HepG2 (cell line): ENCODE measurements around the gene DERL2. TPM values are rescaled to one million over a fixed set of nuclear protein-coding genes. Genes with fewer than 3 reads are reported as not detected.
A peak's percentile ranks its signal among the peaks of the same experiment; 100 is the strongest.

ENCODE experiments used
- CC2D1A ChIP-seq: sonication (generic); formaldehyde crosslinking; IDR thresholded peaks from 2 replicates; pipeline ENCODE4 v1.8.1; 2023; ENCODE audit warnings: mild to moderate bottlenecking, missing genetic modification reagents
- CREB1 ChIP-seq, 2 experiments: fragments of 450-650 bp in 1 of 2; IDR thresholded peaks; 2 replicates each; pipeline ENCODE4 v1.6.1; 2016 to 2017; ENCODE audit warnings: control low read depth in 1 of 2, mild to moderate bottlenecking in 1 of 2, missing compliant biosample characterization in 1 of 2, missing genetic modification characterization in 1 of 2
- E2F1 ChIP-seq: sonication (generic); formaldehyde crosslinking; IDR thresholded peaks from 2 replicates; pipeline ENCODE4 v1.5.0; 2020; ENCODE audit warnings: missing genetic modification reagents
- FOXJ3 ChIP-seq: sonication (generic); formaldehyde crosslinking; IDR thresholded peaks from 2 replicates; pipeline ENCODE4 v1.4.0; 2020; ENCODE audit warnings: missing genetic modification reagents, mild to moderate bottlenecking, borderline replicate concordance
- HIVEP1 ChIP-seq: sonication (generic); formaldehyde crosslinking; IDR thresholded peaks from 2 replicates; pipeline ENCODE4 v1.4.0; 2020; ENCODE audit warnings: mild to moderate bottlenecking, missing genetic modification reagents
- MAZ ChIP-seq, 2 experiments: sonication (generic) in 1 of 2; formaldehyde crosslinking in 1 of 2; IDR thresholded peaks; 2 replicates each; pipeline versions ENCODE4 v1.5.0 to v1.6.1; 2012 to 2020; ENCODE audit warnings: low read depth in 2 of 2, mild to moderate bottlenecking in 2 of 2, borderline replicate concordance in 1 of 2, improper control_type of control experiment in 1 of 2, low read length in 1 of 2, missing genetic modification reagents in 1 of 2, moderate library complexity in 1 of 2
- MYC ChIP-seq: sonication (generic); formaldehyde crosslinking; IDR thresholded peaks from 2 replicates; pipeline ENCODE4 v1.9.0; 2021; ENCODE audit warnings: missing genetic modification reagents, borderline replicate concordance
- NFE2L2 ChIP-seq: fragments of 150-350 bp; IDR thresholded peaks from 2 replicates; pipeline ENCODE4 v1.6.1; 2014; ENCODE audit warnings: low read length
- NPAS2 ChIP-seq: sonication (generic); formaldehyde crosslinking; IDR thresholded peaks from 2 replicates; pipeline ENCODE4 v1.8.0; 2022; ENCODE audit warnings: mild to moderate bottlenecking, missing genetic modification reagents, borderline replicate concordance
- RERE ChIP-seq: IDR thresholded peaks from 2 replicates; pipeline ENCODE4 v1.6.1; 2016; ENCODE audit warnings: low read depth, missing genetic modification reagents, missing compliant biosample characterization
- SMAD3 ChIP-seq: sonication (generic); formaldehyde crosslinking; IDR thresholded peaks from 2 replicates; pipeline ENCODE4 v1.4.0; 2020; ENCODE audit warnings: missing genetic modification reagents
- THAP9 ChIP-seq: sonication (generic); formaldehyde crosslinking; IDR thresholded peaks from 2 replicates; pipeline ENCODE4; 2020; ENCODE audit warnings: missing genetic modification reagents, mild to moderate bottlenecking, borderline replicate concordance
- TRAFD1 ChIP-seq: sonication (generic); formaldehyde crosslinking; IDR thresholded peaks from 2 replicates; pipeline ENCODE4 v1.5.1; 2020; ENCODE audit warnings: missing genetic modification reagents, mild to moderate bottlenecking, borderline replicate concordance
- ZNF207 ChIP-seq: fragments of 450-650 bp; IDR thresholded peaks from 2 replicates; pipeline ENCODE4 v1.6.1; 2016; ENCODE audit warnings: antibody characterized with exemption, borderline replicate concordance
- ZNF749 ChIP-seq: sonication (generic); formaldehyde crosslinking; IDR thresholded peaks from 2 replicates; pipeline ENCODE4 v1.8.0; 2022; ENCODE audit warnings: mild to moderate bottlenecking, missing genetic modification reagents, moderate library complexity, borderline replicate concordance
- polyA plus RNA-seq, 8 experiments: library from polyadenylated mRNA; depleted of rRNA in 3 of 8; stranded (reverse) in 7 of 8; unstranded in 1 of 8; fragments of >200 nt; fragmentation: Illumina TruSeq in 4 of 8; extraction: Trizol in 4 of 8; gene quantifications; 2 replicates each; pipeline versions ENCODE4 v1.2.1 to v1.2.3, GENCODE V29; 2011 to 2016; ENCODE audit warnings: low read depth in 4 of 8, missing spikeins in 1 of 8, mixed read lengths in 1 of 8; ENCODE audit not compliant: insufficient read depth in 1 of 8
- total RNA-seq, 5 experiments: library from RNA; depleted of rRNA; stranded (reverse); fragments of >200 nt; fragmentation: Illumina TruSeq; extraction: Trizol; gene quantifications; 2 replicates each; pipeline ENCODE4 v1.2.3, GENCODE V29; 2016; ENCODE audit warnings: low read depth in 1 of 5

The DERL2 gene
- total and polyA plus RNA-seq, 2 of the 13 experiments (the other 11 are each of a cell fraction or from before 2014, with no cell fraction given): 59.3 to 65.2 TPM

- TF ChIP-seq CC2D1A (CRISPR knock-in tag) (no peak), FOXJ3 (CRISPR knock-in tag) (no peak), TRAFD1 (CRISPR knock-in tag) (no peak), CREB1 (IDR thresholded peaks at IDR 0.05) (peak; percentile 41), CREB1 (CRISPR knock-in tag; IDR thresholded peaks at IDR 0.05) (peak; percentile 73; the same call in 1 of the 2 replicates), HIVEP1 (CRISPR knock-in tag) (no peak), SMAD3 (CRISPR knock-in tag) (no peak), MAZ (IDR thresholded peaks at IDR 0.05; ENCODE audit: borderline replicate concordance, low read depth, low read length) (peak; percentile 41; the same call in 1 of the 2 replicates), MAZ (CRISPR knock-in tag; IDR thresholded peaks at IDR 0.05; ENCODE audit: low read depth) (0 out of 2 replicates have a peak, but pooled peaks have one; percentile 31), NFE2L2 (no peak), THAP9 (no peak), E2F1 (CRISPR knock-in tag) (no peak), ZNF749 (CRISPR knock-in tag) (no peak), ZNF207 (no peak), MYC (no peak), RERE (CRISPR knock-in tag) (0 out of 2 replicates have a peak, but pooled peaks have one; percentile 26), NPAS2 (CRISPR knock-in tag) (no peak)
Observed at GRCh38 chr17:5516060-5516792, 30.2 kb upstream of the DERL2 start (continued).
